Loucy (cell line): ENCODE data around the gene PHTF1.

Source experiments
- H2AFZ ChIP-seq: fragments of 200-600 bp; sonication (generic); 2 replicates; pipeline ENCODE4 v1.6.0; 2016; ENCODE audit warnings: antibody characterized with exemption, mild to moderate bottlenecking, low read length, moderate library complexity
- H3F3A ChIP-seq: fragments of 200-600 bp; 2 replicates; pipeline ENCODE4 v1.6.0; 2016; ENCODE audit warnings: antibody characterized with exemption, low read depth, mild to moderate bottlenecking
- H3K27me3 ChIP-seq: fragments of 200-600 bp; sonication (generic); 2 replicates; pipeline ENCODE4 v1.6.1; 2014; ENCODE audit warnings: low read length, mild to moderate bottlenecking; ENCODE audit not compliant: insufficient read depth, poor library complexity, severe bottlenecking
- H3K36me3 ChIP-seq: fragments of 200-600 bp; sonication (generic); 2 replicates; pipeline ENCODE4 v1.6.1; 2016; ENCODE audit warnings: low read length; ENCODE audit not compliant: insufficient read depth
- H3K4me1 ChIP-seq: fragments of 200-600 bp; sonication (generic); 2 replicates; pipeline ENCODE4 v1.5.1; 2014; ENCODE audit warnings: low read length, mild to moderate bottlenecking; ENCODE audit not compliant: insufficient read depth, poor library complexity, severe bottlenecking
- H3K4me2 ChIP-seq: fragments of 200-600 bp; sonication (generic); 2 replicates; pipeline ENCODE4 v1.6.0; 2014; ENCODE audit warnings: antibody characterized with exemption, low read length, low read depth, mild to moderate bottlenecking; ENCODE audit not compliant: poor library complexity, severe bottlenecking
- H3K4me3 ChIP-seq: fragments of 200-600 bp; sonication (generic); 2 replicates; pipeline ENCODE4 v1.5.1; 2014; ENCODE audit warnings: low read length, mild to moderate bottlenecking, mixed read lengths; ENCODE audit not compliant: poor library complexity, severe bottlenecking
- H3K79me2 ChIP-seq: fragments of 200-600 bp; sonication (generic); 2 replicates; pipeline ENCODE4 v1.6.1; 2014; ENCODE audit warnings: low read length; ENCODE audit not compliant: insufficient read depth
- H3K9ac ChIP-seq: fragments of 200-600 bp; sonication (generic); 2 replicates; pipeline ENCODE4 v1.6.0; 2014; ENCODE audit warnings: mild to moderate bottlenecking, low read depth, low read length, moderate library complexity; ENCODE audit not compliant: poor library complexity, severe bottlenecking
- H3K9me2 ChIP-seq: fragments of 200-600 bp; sonication (generic); replicated peaks from 2 replicates; pipeline ENCODE4 v1.6.1; 2016; ENCODE audit warnings: low read depth, low read length, mixed read lengths
- H3K9me3 ChIP-seq: fragments of 200-600 bp; sonication (generic); 2 replicates; pipeline ENCODE4 v1.6.1; 2014; ENCODE audit warnings: mild to moderate bottlenecking, antibody characterized with exemption, low read length, low read depth; ENCODE audit not compliant: insufficient read depth
- H4K20me1 ChIP-seq: fragments of 200-600 bp; sonication (generic); 2 replicates; pipeline ENCODE4 v1.6.0; 2014; ENCODE audit warnings: antibody characterized with exemption, low read length, mild to moderate bottlenecking; ENCODE audit not compliant: insufficient read depth, poor library complexity, severe bottlenecking
- EZH2phosphoT487 ChIP-seq: fragments of 200-600 bp; IDR thresholded peaks from 2 replicates; pipeline ENCODE4 v1.6.1; 2018; ENCODE audit warnings: antibody characterized with exemption, mild to moderate bottlenecking, moderate library complexity, borderline replicate concordance
- TF ChIP-seq, protein P1 (sequence below): fragments of 200-600 bp; sonication (generic); conservative IDR thresholded peaks from 2 replicates; pipeline ENCODE4 v1.5.1; 2014; ENCODE audit warnings: mild to moderate bottlenecking, antibody characterized with exemption, low read length

The PHTF1 gene

GRCh38 chr1:113648478-113648877 is 110.8 kb downstream of the PHTF1 start:
- TF ChIP-seq, protein P1, sequence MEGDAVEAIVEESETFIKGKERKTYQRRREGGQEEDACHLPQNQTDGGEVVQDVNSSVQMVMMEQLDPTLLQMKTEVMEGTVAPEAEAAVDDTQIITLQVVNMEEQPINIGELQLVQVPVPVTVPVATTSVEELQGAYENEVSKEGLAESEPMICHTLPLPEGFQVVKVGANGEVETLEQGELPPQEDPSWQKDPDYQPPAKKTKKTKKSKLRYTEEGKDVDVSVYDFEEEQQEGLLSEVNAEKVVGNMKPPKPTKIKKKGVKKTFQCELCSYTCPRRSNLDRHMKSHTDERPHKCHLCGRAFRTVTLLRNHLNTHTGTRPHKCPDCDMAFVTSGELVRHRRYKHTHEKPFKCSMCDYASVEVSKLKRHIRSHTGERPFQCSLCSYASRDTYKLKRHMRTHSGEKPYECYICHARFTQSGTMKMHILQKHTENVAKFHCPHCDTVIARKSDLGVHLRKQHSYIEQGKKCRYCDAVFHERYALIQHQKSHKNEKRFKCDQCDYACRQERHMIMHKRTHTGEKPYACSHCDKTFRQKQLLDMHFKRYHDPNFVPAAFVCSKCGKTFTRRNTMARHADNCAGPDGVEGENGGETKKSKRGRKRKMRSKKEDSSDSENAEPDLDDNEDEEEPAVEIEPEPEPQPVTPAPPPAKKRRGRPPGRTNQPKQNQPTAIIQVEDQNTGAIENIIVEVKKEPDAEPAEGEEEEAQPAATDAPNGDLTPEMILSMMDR: no peak
- TF ChIP-seq EZH2phosphoT487: no peak
- no peaks in the 10 kb centered on the region for H3F3A ChIP-seq
- no peaks in the 10 kb centered on the region for H3K27me3 ChIP-seq
- no peak overlapping the region for H2AFZ ChIP-seq
- H3K4me3 ChIP-seq: no peak overlapping the region
- no peaks in the 10 kb centered on the region for H3K79me2 ChIP-seq
- no peaks in the 10 kb centered on the region for H3K4me1 ChIP-seq
- H3K9me2 ChIP-seq: no peaks in the 10 kb centered on the region
- H3K4me2 ChIP-seq: no peak overlapping the region
- no peaks in the 10 kb centered on the region for H3K9me3 ChIP-seq
- H3K9ac ChIP-seq: no peak overlapping the region
- H4K20me1 ChIP-seq: no peaks in the 10 kb centered on the region
- no peaks in the 10 kb centered on the region for H3K36me3 ChIP-seq

DNA sequence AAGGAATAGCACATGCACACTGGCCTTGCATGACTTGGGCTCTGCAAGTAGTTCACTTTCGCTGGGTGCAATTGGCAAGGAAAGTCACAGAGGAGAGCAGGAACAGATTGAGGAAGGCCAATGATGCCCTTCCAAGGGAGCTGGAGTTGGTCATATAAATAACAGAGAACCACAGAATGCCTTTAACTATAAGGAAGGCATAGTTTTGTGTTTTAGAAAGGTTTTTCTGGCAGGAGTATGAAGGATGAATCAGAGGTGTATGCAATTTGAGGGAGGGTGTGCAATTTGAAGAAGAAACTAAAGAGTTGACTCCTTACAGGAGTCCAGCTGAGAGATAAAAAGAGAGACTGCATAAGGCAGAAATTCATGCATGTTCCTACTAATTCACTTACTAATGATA is 112.1 kb downstream of the PHTF1 start:
- Histone ChIP-seq H3K9me2 (no peaks in the 10 kb centered on the region), H3K79me2 (no peaks in the 10 kb centered on the region), H3K4me1 (no peaks in the 10 kb centered on the region), H3K4me2 (no peak overlapping the region), H4K20me1 (no peaks in the 10 kb centered on the region), H3K9ac (no peak overlapping the region), H3K4me3 (no peak overlapping the region), H3K36me3 (peaks cover 9% of the 10 kb centered on the region; the same call in 1 of the 2 replicates), H3F3A (no peaks in the 10 kb centered on the region), H3K9me3 (no peaks in the 10 kb centered on the region), H2AFZ (no peak overlapping the region), H3K27me3 (no peaks in the 10 kb centered on the region)
- TF ChIP-seq EZH2phosphoT487: no peak
- TF ChIP-seq, protein P1: no peak
